DOHH2 (cell line): ENCODE data around the gene HDAC11.
A peak's percentile ranks its signal among the peaks of the same experiment; 100 is the strongest.

Experiments
- EZH2phosphoT487 ChIP-seq: fragments of 200-600 bp; sonication (generic); IDR thresholded peaks from 2 replicates; pipeline ENCODE4 v1.6.1; 2017; ENCODE audit warnings: borderline replicate concordance, mild to moderate bottlenecking, antibody characterized with exemption, low read length, moderate library complexity, mixed read lengths
- TF ChIP-seq, protein P1 (sequence below): fragments of 200-600 bp; sonication (generic); IDR thresholded peaks from one replicate; pipeline ENCODE4 v1.5.1; 2014; ENCODE audit warnings: antibody characterized with exemption, mild to moderate bottlenecking, low read depth, low read length; ENCODE audit not compliant: poor library complexity, severe bottlenecking

DNA sequence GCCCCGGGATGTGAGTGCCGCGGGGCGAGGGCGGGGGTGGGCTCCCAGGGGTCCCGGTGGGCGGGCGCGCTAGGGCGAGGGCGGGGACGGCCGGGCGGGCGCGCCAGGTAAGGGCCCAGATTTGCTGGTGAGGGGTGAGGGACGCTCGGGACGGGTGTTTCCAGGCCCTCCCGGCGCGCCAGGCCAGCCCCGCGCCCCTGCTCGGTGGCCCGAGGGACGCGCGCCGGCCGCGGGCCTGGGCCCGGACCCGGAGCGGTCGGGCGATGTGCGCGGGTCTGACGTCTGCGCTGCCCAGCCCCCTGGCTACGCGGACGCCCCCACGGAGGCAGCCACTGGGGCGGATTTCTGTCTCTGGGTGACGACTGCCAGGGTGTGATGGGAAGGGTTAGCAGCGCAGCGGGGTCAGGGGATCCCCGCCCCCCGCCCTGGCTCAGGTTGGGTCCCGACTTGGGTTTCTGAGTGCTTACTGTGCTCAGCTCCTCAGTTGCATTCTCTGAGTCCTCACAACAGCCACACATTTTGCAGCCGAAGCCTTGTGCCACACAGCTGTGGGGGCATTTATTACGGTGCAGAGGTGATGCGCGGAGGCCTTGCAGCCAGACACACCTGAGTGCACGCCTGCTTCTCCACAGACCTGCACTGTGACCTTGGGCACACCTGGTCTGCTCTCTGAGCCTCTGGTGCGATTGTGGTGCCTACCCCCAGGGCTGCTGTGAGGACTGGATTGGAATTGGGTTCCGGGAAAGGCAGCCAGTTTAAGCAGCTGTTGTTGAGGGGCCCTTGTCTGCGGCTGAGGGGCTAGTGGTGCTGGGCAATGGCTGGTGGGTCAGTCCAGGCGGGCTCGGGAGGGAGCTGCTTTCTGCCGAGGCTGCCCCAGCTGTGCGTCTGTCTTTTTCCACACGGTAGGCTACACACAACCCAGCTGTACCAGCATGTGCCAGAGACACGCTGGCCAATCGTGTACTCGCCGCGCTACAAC lies 523 bp downstream of the HDAC11 start:
- TF ChIP-seq, protein P1, sequence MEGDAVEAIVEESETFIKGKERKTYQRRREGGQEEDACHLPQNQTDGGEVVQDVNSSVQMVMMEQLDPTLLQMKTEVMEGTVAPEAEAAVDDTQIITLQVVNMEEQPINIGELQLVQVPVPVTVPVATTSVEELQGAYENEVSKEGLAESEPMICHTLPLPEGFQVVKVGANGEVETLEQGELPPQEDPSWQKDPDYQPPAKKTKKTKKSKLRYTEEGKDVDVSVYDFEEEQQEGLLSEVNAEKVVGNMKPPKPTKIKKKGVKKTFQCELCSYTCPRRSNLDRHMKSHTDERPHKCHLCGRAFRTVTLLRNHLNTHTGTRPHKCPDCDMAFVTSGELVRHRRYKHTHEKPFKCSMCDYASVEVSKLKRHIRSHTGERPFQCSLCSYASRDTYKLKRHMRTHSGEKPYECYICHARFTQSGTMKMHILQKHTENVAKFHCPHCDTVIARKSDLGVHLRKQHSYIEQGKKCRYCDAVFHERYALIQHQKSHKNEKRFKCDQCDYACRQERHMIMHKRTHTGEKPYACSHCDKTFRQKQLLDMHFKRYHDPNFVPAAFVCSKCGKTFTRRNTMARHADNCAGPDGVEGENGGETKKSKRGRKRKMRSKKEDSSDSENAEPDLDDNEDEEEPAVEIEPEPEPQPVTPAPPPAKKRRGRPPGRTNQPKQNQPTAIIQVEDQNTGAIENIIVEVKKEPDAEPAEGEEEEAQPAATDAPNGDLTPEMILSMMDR = no peak
- TF ChIP-seq EZH2phosphoT487 = peak; percentile 32; the same call in 1 of the 2 replicates
